Astrocyte (in vitro differentiated cells and primary cell): Measurements from ENCODE around the gene NSD2. TPM values are rescaled to one million over a fixed set of nuclear protein-coding genes. Genes with fewer than 3 reads are reported as not detected.

Experiments
- DNase-seq: peaks from one replicate; pipeline ENCODE4 v3.0.0-alpha.2; 2010; ENCODE audit warnings: low read depth
- FAIRE-seq: peaks from 2 replicates; lab custom pipeline; 2011; peaks lifted over from hg19 to GRCh38; lab: Jason Lieb, UNC
- H2AFZ ChIP-seq: 2 replicates; pipeline ENCODE4 v1.6.0; 2012; ENCODE audit warnings: low read depth, low read length, inconsistent platforms
- H3K27ac ChIP-seq: 2 replicates; pipeline ENCODE4 v1.5.1; 2011; ENCODE audit warnings: low read depth, low read length, inconsistent platforms
- H3K27me3 ChIP-seq: 2 replicates; pipeline ENCODE4 v1.6.0; 2011; ENCODE audit warnings: low read length, inconsistent platforms; ENCODE audit not compliant: insufficient read depth
- H3K36me3 ChIP-seq: 2 replicates; pipeline ENCODE4 v1.5.1; 2011; ENCODE audit warnings: low read length, inconsistent platforms; ENCODE audit not compliant: insufficient read depth
- H3K4me1 ChIP-seq: 2 replicates; pipeline ENCODE4 v1.5.1; 2011; ENCODE audit warnings: low read length, inconsistent platforms; ENCODE audit not compliant: insufficient read depth
- H3K4me2 ChIP-seq: 2 replicates; pipeline ENCODE4 v1.6.0; 2012; ENCODE audit warnings: low read length, inconsistent platforms
- H3K4me3 ChIP-seq: 2 replicates; pipeline ENCODE4 v1.5.1; 2011; ENCODE audit warnings: low read depth, mild to moderate bottlenecking, low read length, inconsistent platforms; ENCODE audit not compliant: insufficient read depth
- H3K79me2 ChIP-seq: 2 replicates; pipeline ENCODE4 v1.6.0; 2012; ENCODE audit warnings: mild to moderate bottlenecking, low read length, inconsistent platforms; ENCODE audit not compliant: insufficient read depth
- H3K9ac ChIP-seq: 2 replicates; pipeline ENCODE4 v1.6.0; 2012; ENCODE audit warnings: mild to moderate bottlenecking, low read length, inconsistent platforms
- H3K9me3 ChIP-seq: 2 replicates; pipeline ENCODE4 v1.5.1; 2012; ENCODE audit warnings: low read depth, mild to moderate bottlenecking, low read length, inconsistent platforms; ENCODE audit not compliant: insufficient read depth
- H4K20me1 ChIP-seq: 2 replicates; pipeline ENCODE4 v1.6.0; 2012; ENCODE audit warnings: low read length, inconsistent platforms; ENCODE audit not compliant: insufficient read depth
- H3K27ac Mint-ChIP-seq: one replicate; pipeline ENCODE4 v1.8.0; 2021; ENCODE audit warnings: mild to moderate bottlenecking, mixed read lengths; ENCODE audit not compliant: unreplicated experiment
- H3K27me3 Mint-ChIP-seq: one replicate; pipeline ENCODE4 v1.8.0; 2021; ENCODE audit warnings: low read depth, mixed read lengths; ENCODE audit not compliant: unreplicated experiment
- H3K36me3 Mint-ChIP-seq: one replicate; pipeline ENCODE4 v1.8.0; 2021; ENCODE audit warnings: low read depth, mixed read lengths; ENCODE audit not compliant: unreplicated experiment
- H3K4me1 Mint-ChIP-seq: one replicate; pipeline ENCODE4 v1.8.0; 2021; ENCODE audit warnings: low read depth, mixed read lengths; ENCODE audit not compliant: unreplicated experiment
- H3K4me3 Mint-ChIP-seq: one replicate; pipeline ENCODE4 v1.8.0; 2021; ENCODE audit warnings: mild to moderate bottlenecking, moderate library complexity, mixed read lengths; ENCODE audit not compliant: unreplicated experiment
- H3K9me3 Mint-ChIP-seq: one replicate; pipeline ENCODE4 v1.8.0; 2021; ENCODE audit warnings: mild to moderate bottlenecking, mixed read lengths; ENCODE audit not compliant: unreplicated experiment
- EZH2 ChIP-seq: IDR thresholded peaks from 2 replicates; pipeline ENCODE4 v1.6.1; 2012; ENCODE audit warnings: mild to moderate bottlenecking, low read length, inconsistent platforms; ENCODE audit not compliant: insufficient read depth
- total RNA-seq: library from RNA; stranded (reverse); gene quantifications from 2 replicates; pipeline ENCODE4 v1.2.1, GENCODE V29; 2021
- TF ChIP-seq, protein P1 (sequence below): IDR thresholded peaks from 2 replicates; pipeline ENCODE4 v1.5.1; 2011; ENCODE audit warnings: low read depth, mild to moderate bottlenecking, inconsistent platforms, low read length, moderate library complexity; ENCODE audit not compliant: insufficient read depth

Gene NSD2
- total RNA-seq, 1 donor from 2014 or later: 31.3 TPM

- Mint-ChIP-seq H3K36me3 (peaks cover 4% of the 10 kb centered on the region), H3K4me1 (peaks cover 9% of the 10 kb centered on the region), H3K4me3 (no peak overlapping the region), H3K27ac (no peak overlapping the region), H3K9me3 (no peaks in the 10 kb centered on the region), H3K27me3 (no peaks in the 10 kb centered on the region)
- no peak overlapping the region for H2AFZ ChIP-seq
- FAIRE-seq: no peak
- H3K27me3 ChIP-seq: no peaks in the 10 kb centered on the region
- H3K36me3 ChIP-seq: peaks cover 8% of the 10 kb centered on the region
- no peak overlapping the region for H3K27ac ChIP-seq
- TF ChIP-seq, protein P1, sequence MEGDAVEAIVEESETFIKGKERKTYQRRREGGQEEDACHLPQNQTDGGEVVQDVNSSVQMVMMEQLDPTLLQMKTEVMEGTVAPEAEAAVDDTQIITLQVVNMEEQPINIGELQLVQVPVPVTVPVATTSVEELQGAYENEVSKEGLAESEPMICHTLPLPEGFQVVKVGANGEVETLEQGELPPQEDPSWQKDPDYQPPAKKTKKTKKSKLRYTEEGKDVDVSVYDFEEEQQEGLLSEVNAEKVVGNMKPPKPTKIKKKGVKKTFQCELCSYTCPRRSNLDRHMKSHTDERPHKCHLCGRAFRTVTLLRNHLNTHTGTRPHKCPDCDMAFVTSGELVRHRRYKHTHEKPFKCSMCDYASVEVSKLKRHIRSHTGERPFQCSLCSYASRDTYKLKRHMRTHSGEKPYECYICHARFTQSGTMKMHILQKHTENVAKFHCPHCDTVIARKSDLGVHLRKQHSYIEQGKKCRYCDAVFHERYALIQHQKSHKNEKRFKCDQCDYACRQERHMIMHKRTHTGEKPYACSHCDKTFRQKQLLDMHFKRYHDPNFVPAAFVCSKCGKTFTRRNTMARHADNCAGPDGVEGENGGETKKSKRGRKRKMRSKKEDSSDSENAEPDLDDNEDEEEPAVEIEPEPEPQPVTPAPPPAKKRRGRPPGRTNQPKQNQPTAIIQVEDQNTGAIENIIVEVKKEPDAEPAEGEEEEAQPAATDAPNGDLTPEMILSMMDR: no peak
- TF ChIP-seq EZH2: no peak
- peaks cover 39% of the 10 kb centered on the region for H4K20me1 ChIP-seq
- H3K9me3 ChIP-seq: no peaks in the 10 kb centered on the region
- peak; percentile 45 for DNase-seq
- no peak overlapping the region for H3K4me2 ChIP-seq
- H3K4me3 ChIP-seq: no peak overlapping the region
- peaks cover 12% of the 10 kb centered on the region for H3K4me1 ChIP-seq
- no peak overlapping the region for H3K9ac ChIP-seq
- peaks cover 73% of the 10 kb centered on the region for H3K79me2 ChIP-seq
Observed at GRCh38 chr4:1927675-1928074, 56.5 kb downstream of the NSD2 start.

GRCh38 chr4:1928356-1929239 is 57.4 kb downstream of the NSD2 start:
- peak overlapping the region; percentile 47 for H3K27ac Mint-ChIP-seq
- H3K36me3 Mint-ChIP-seq: peaks cover 4% of the 10 kb centered on the region
- Histone ChIP-seq H3K4me3 (no peak overlapping the region), H3K27me3 (no peaks in the 10 kb centered on the region), H2AFZ (no peak overlapping the region), H4K20me1 (peaks cover 39% of the 10 kb centered on the region), H3K36me3 (peaks cover 10% of the 10 kb centered on the region), H3K4me2 (peak overlapping the region; percentile 0), H3K4me1 (peaks cover 12% of the 10 kb centered on the region), H3K9me3 (no peaks in the 10 kb centered on the region), H3K9ac (no peak overlapping the region), H3K27ac (peak overlapping the region; percentile 6), H3K79me2 (peaks cover 70% of the 10 kb centered on the region)
- FAIRE-seq: no peak
- H3K27me3 Mint-ChIP-seq: no peaks in the 10 kb centered on the region
- DNase-seq: peak; percentile 17
- TF ChIP-seq, protein P1: no peak
- no peak for TF ChIP-seq EZH2
- peaks cover 9% of the 10 kb centered on the region for H3K4me1 Mint-ChIP-seq
- H3K4me3 Mint-ChIP-seq: no peak overlapping the region
- H3K9me3 Mint-ChIP-seq: no peaks in the 10 kb centered on the region

- TF ChIP-seq, protein P1: no peak
- TF ChIP-seq EZH2: no peak
- no peaks in the 10 kb centered on the region for H3K27me3 Mint-ChIP-seq
- no peak overlapping the region for H3K4me3 Mint-ChIP-seq
- Histone ChIP-seq H3K9me3 (no peaks in the 10 kb centered on the region), H3K27me3 (no peaks in the 10 kb centered on the region), H2AFZ (no peak overlapping the region), H3K79me2 (peaks cover 57% of the 10 kb centered on the region), H4K20me1 (peaks cover 33% of the 10 kb centered on the region), H3K4me2 (no peak overlapping the region), H3K9ac (no peak overlapping the region), H3K27ac (no peak overlapping the region), H3K36me3 (peaks cover 18% of the 10 kb centered on the region), H3K4me3 (no peak overlapping the region), H3K4me1 (peaks cover 10% of the 10 kb centered on the region)
- H3K9me3 Mint-ChIP-seq: no peaks in the 10 kb centered on the region
- DNase-seq (no peak), FAIRE-seq (no peak)
- H3K27ac Mint-ChIP-seq: no peak overlapping the region
- H3K4me1 Mint-ChIP-seq: peaks cover 9% of the 10 kb centered on the region
- peaks cover 4% of the 10 kb centered on the region for H3K36me3 Mint-ChIP-seq
Observed at GRCh38 chr4:1932736-1933135, 61.5 kb downstream of the NSD2 start.
